ENCODE data around the gene SMYD2. TPM values are rescaled to one million over a fixed set of nuclear protein-coding genes. Genes with fewer than 3 reads are reported as not detected.

SMYD2 gene
- total and polyA plus RNA-seq, 5 experiments from 2014 or later = 37.2 to 41.9 (median 39.5) TPM

GRCh38 chr1:214295934-214296333 is 15.0 kb downstream of the SMYD2 start:
- no peak overlapping the region for H3K4me3 Mint-ChIP-seq
- no peak for ATAC-seq
- POLR2A ChIA-PET = no interaction called here
- no peaks in the 10 kb centered on the region for H3K9me3 Mint-ChIP-seq
- peaks cover 0 to 17% (median 0%) of the 10 kb centered on the region in 3 donors for H3K36me3 Mint-ChIP-seq
- no peaks in the 10 kb centered on the region for H3K27me3 Mint-ChIP-seq
- H3K4me1 Mint-ChIP-seq = peaks cover 12 to 38% (median 21%) of the 10 kb centered on the region in 4 donors
- DNase-seq = no peak
- H3K27ac Mint-ChIP-seq = peak overlapping the region in 1 of 10 donors; percentile 10

DNA sequence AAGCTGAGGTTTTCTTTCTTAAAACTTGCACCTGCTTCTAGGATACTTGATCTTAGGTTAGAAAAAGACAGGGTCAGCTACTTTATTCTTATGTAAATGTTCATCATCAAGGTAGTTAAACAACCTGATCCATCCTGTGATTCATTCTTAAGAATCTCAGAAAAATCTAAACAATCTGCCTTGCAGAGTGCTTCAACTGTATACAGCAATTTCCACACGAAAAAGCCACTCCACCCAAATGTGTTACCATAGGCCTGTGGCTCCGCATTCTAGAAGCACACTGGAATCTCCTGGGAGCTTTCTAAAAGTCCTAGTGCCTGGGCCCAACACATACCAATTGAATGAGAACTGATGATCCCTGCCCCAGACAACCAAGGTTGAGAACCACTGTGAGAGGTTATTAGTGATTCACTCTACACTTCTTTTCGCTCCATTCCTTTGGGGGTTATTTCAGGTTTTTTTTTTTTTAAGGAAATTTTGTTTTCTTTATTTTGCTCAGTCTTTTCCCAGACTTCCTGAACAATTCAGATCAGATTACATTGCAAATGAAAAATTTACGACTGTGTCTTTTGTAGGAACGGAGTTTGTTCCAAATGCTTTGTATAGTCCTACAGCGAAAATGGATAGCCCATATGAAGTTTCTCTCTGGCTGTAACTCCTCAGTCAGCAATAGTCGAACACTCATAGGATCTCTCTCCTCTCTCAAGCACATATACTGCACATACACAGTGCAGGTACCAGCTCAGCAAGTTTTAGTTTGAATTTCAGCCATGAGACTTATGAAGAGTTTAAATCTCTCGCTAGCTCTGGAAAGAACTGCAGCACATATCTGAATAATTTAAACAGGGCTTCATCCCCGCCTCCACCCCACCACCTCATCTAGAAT is 16.1 kb downstream of the SMYD2 start:
- H3K4me1 Mint-ChIP-seq = peaks cover 16 to 43% (median 23%) of the 10 kb centered on the region in 4 donors
- H3K27me3 Mint-ChIP-seq = no peaks in the 10 kb centered on the region
- H3K4me3 Mint-ChIP-seq = no peak overlapping the region
- no peak for ATAC-seq
- POLR2A ChIA-PET = no interaction called here
- H3K36me3 Mint-ChIP-seq = peaks cover 0 to 17% (median 0%) of the 10 kb centered on the region in 3 donors
- peak overlapping the region in 1 of 10 donors; percentile 13 for H3K27ac Mint-ChIP-seq
- no peaks in the 10 kb centered on the region for H3K9me3 Mint-ChIP-seq
- no peak for DNase-seq

DNA sequence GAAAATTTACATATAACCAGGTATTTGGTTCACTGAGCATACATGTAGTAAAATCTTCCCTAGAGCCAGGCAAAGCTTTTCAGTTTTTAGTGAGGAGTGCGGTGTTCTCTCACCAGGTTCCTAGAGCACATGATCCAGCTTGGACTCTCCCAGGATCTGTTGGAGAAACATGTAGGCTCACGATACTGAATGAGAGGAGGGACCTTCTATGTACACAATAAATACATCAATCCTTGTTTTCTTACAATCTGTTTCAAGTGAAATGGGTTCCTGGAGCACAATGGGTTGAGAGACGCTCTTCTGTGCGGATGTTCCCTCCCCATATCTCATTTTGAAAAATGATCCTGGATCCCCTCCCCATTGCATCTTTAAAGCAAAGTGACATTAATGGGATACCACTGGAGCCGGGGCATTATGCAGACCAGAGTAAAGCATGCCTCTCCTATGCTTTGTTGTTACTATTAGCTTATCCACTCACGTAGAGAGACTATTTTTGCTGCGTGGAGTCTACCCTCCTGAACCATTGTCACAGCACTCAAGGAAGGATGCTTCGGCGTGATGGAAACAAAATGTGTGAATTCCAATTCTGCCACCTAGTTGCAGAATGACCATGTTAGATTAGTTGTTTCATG is 19.3 kb downstream of the SMYD2 start:
- Mint-ChIP-seq H3K27ac (peak overlapping the region in 1 of 10 donors; percentile 0), H3K27me3 (no peaks in the 10 kb centered on the region), H3K36me3 (peaks cover 0 to 21% (median 9%) of the 10 kb centered on the region in 3 donors), H3K4me3 (no peak overlapping the region), H3K9me3 (no peaks in the 10 kb centered on the region), H3K4me1 (peaks cover 14 to 49% (median 30%) of the 10 kb centered on the region in 4 donors)
- POLR2A ChIA-PET = no interaction called here
- ATAC-seq = no peak
- no peak for DNase-seq

DNA sequence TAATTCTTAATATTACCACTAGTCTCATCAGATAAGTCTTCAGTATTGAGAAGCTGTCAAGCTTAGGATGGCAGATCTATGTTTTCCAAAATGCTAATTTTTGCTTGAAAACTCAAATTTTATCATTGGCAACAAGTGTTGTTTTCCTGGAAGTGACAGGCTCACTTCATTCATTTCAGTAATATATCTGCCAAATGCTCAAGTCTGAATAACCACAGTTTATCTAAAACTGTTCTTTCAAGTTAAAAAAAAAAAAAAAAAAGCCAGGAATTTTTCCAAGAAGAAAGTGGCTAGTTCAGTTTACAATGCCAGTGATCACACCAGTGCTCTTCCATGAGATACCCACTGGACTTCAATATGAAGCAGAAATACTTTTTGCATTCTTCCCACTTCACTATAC is 20.6 kb downstream of the SMYD2 start:
- Mint-ChIP-seq H3K4me3 (no peak overlapping the region), H3K27ac (no peak overlapping the region), H3K27me3 (no peaks in the 10 kb centered on the region), H3K36me3 (peaks cover 0 to 20% (median 17%) of the 10 kb centered on the region in 3 donors), H3K4me1 (peaks cover 14 to 43% (median 27%) of the 10 kb centered on the region in 4 donors), H3K9me3 (no peaks in the 10 kb centered on the region)
- DNase-seq = no peak
- POLR2A ChIA-PET = no interaction called here
- no peak for ATAC-seq

GRCh38 chr1:214303141-214303930 is 22.4 kb downstream of the SMYD2 start:
- Mint-ChIP-seq H3K4me1 (peaks cover 14 to 38% (median 28%) of the 10 kb centered on the region in 4 donors), H3K27ac (peak overlapping the region in 1 of 10 donors; percentile 21), H3K36me3 (peaks cover 0 to 17% (median 11%) of the 10 kb centered on the region in 3 donors), H3K27me3 (no peaks in the 10 kb centered on the region), H3K4me3 (no peak overlapping the region), H3K9me3 (no peaks in the 10 kb centered on the region)
- POLR2A ChIA-PET = no interaction called here
- ATAC-seq = no peak
- no peak for DNase-seq

- Mint-ChIP-seq H3K27ac (no peak overlapping the region), H3K36me3 (peaks cover 0 to 19% (median 6%) of the 10 kb centered on the region in 3 donors), H3K4me3 (no peak overlapping the region), H3K4me1 (peaks cover 23 to 57% (median 45%) of the 10 kb centered on the region in 4 donors), H3K27me3 (no peaks in the 10 kb centered on the region), H3K9me3 (no peaks in the 10 kb centered on the region)
- POLR2A ChIA-PET = no interaction called here
- ATAC-seq (no peak), DNase-seq (no peak)
Measured at GRCh38 chr1:214305164-214305751, 24.3 kb downstream of the SMYD2 start.

GRCh38 chr1:214306269-214306668 is 25.3 kb downstream of the SMYD2 start:
- H3K9me3 Mint-ChIP-seq = no peaks in the 10 kb centered on the region
- ATAC-seq = no peak
- no peaks in the 10 kb centered on the region for H3K27me3 Mint-ChIP-seq
- DNase-seq = no peak
- H3K36me3 Mint-ChIP-seq = peaks cover 0 to 19% (median 6%) of the 10 kb centered on the region in 3 donors
- peaks cover 25 to 67% (median 53%) of the 10 kb centered on the region in 4 donors for H3K4me1 Mint-ChIP-seq
- peak overlapping the region in 3 of 10 donors; percentile 3 to 68 (median 58) for H3K27ac Mint-ChIP-seq
- POLR2A ChIA-PET = no interaction called here
- no peak overlapping the region for H3K4me3 Mint-ChIP-seq

GRCh38 chr1:214310010-214310409 is 29.1 kb downstream of the SMYD2 start:
- ATAC-seq (no peak), DNase-seq (no peak)
- H3K4me1 Mint-ChIP-seq = peaks cover 25 to 50% (median 36%) of the 10 kb centered on the region in 4 donors
- no peaks in the 10 kb centered on the region for H3K27me3 Mint-ChIP-seq
- peak overlapping the region in 7 of 10 donors; percentile 18 to 65 (median 44) for H3K4me3 Mint-ChIP-seq
- peak overlapping the region in 2 of 10 donors; percentile 1 to 44 for H3K27ac Mint-ChIP-seq
- POLR2A ChIA-PET = no interaction called here
- H3K36me3 Mint-ChIP-seq = peaks cover 0 to 28% (median 4%) of the 10 kb centered on the region in 3 donors
- H3K9me3 Mint-ChIP-seq = no peaks in the 10 kb centered on the region

- POLR2A ChIA-PET = no interaction called here
- peak; percentile 32 to 47 for ATAC-seq
- H3K4me3 Mint-ChIP-seq = peak overlapping the region; percentile 44 to 74 (median 67)
- H3K4me1 Mint-ChIP-seq = peaks cover 29 to 50% (median 36%) of the 10 kb centered on the region in 4 donors
- H3K27me3 Mint-ChIP-seq = no peaks in the 10 kb centered on the region
- peaks cover 0 to 33% (median 5%) of the 10 kb centered on the region in 3 donors for H3K36me3 Mint-ChIP-seq
- DNase-seq = peak in 2 of 10 donors; percentile 10 to 17
- H3K9me3 Mint-ChIP-seq = no peaks in the 10 kb centered on the region
- H3K27ac Mint-ChIP-seq = peak overlapping the region in 7 of 10 donors; percentile 3 to 65 (median 51)
Measured at GRCh38 chr1:214310777-214311690, 30.1 kb downstream of the SMYD2 start.

GRCh38 chr1:214312530-214313051 is 31.6 kb downstream of the SMYD2 start:
- Mint-ChIP-seq H3K36me3 (peaks cover 0 to 41% (median 3%) of the 10 kb centered on the region in 3 donors), H3K9me3 (no peaks in the 10 kb centered on the region), H3K27ac (peak overlapping the region in 4 of 10 donors; percentile 30 to 54 (median 40)), H3K4me3 (no peak overlapping the region), H3K27me3 (no peaks in the 10 kb centered on the region), H3K4me1 (peaks cover 25 to 44% (median 34%) of the 10 kb centered on the region in 4 donors)
- POLR2A ChIA-PET = no interaction called here
- no peak for ATAC-seq
- no peak for DNase-seq

DNA sequence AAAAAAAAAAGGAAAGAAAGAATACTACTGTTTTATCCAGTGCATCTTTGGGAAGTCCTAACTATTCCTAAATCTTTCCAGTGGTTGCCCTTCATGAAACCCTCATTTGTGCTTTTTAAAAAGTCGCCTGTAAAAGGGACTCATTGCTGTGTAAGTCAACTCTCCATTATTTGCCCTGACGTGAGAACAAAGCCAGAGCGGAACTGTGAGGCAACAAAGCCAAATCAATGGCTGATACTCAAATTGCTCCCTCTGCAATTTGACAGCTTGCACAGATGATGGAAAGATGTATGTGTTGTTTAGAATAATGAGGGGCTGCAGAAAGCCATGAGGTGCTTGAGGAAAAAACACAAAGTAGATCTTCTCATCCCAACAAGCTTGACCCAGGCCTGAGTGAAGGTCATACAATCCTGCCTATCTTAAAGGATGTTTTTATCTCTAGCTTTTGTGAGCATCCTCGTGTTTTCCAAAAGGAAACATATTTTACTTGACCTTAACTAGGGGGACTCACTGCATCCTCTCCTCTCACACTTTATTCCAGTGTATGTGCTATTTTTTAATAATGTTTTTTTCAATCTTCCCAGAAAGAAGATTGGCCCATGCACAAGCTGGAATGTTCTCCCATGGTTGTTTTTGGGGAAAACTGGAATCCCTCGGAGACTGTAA is 33.4 kb downstream of the SMYD2 start:
- no peak for DNase-seq
- no peak for ATAC-seq
- POLR2A ChIA-PET = no interaction called here
- Mint-ChIP-seq H3K27me3 (no peaks in the 10 kb centered on the region), H3K27ac (no peak overlapping the region), H3K9me3 (no peaks in the 10 kb centered on the region), H3K4me3 (no peak overlapping the region), H3K36me3 (peaks cover 0 to 55% (median 7%) of the 10 kb centered on the region in 3 donors), H3K4me1 (peaks cover 14 to 30% (median 23%) of the 10 kb centered on the region in 4 donors)
